GM23248 (cell line): ENCODE measurements around the gene VIL1. TPM values are rescaled to one million over a fixed set of nuclear protein-coding genes. Genes with fewer than 3 reads are reported as not detected.
A peak's percentile ranks its signal among the peaks of the same experiment; 100 is the strongest.

Experiments used
- DNase-seq: peaks from one replicate; pipeline ENCODE4 v3.0.0-alpha.2; 2015
- H2AFZ ChIP-seq: fragments of 200-600 bp; sonication (generic); 2 replicates; pipeline ENCODE4 v1.6.1; 2016; ENCODE audit warnings: antibody characterized with exemption
- H3F3A ChIP-seq: fragments of 200-600 bp; sonication (generic); 2 replicates; pipeline ENCODE4 v1.6.1; 2016; ENCODE audit warnings: mild to moderate bottlenecking, antibody characterized with exemption, mixed run types; ENCODE audit not compliant: insufficient read depth
- H3K27ac ChIP-seq: fragments of 200-600 bp; sonication (generic); 2 replicates; pipeline ENCODE4 v1.5.1; 2016; ENCODE audit warnings: mild to moderate bottlenecking
- H3K27me3 ChIP-seq: fragments of 200-600 bp; sonication (generic); replicated peaks from 2 replicates; pipeline ENCODE4 v1.6.1; 2016; ENCODE audit warnings: mild to moderate bottlenecking; ENCODE audit not compliant: insufficient read depth
- H3K36me3 ChIP-seq: fragments of 200-600 bp; sonication (generic); 2 replicates; pipeline ENCODE4 v1.6.1; 2016; ENCODE audit warnings: low read depth, mild to moderate bottlenecking
- H3K4me1 ChIP-seq: fragments of 200-600 bp; sonication (generic); 2 replicates; pipeline ENCODE4 v1.6.1; 2016; ENCODE audit warnings: mild to moderate bottlenecking; ENCODE audit not compliant: insufficient read depth
- H3K4me2 ChIP-seq: fragments of 200-600 bp; sonication (generic); one replicate; pipeline ENCODE4 v1.6.1; 2016; ENCODE audit warnings: mild to moderate bottlenecking; ENCODE audit not compliant: unreplicated experiment
- H3K4me3 ChIP-seq: fragments of 200-600 bp; sonication (generic); 2 replicates; pipeline ENCODE4 v1.5.1; 2016; ENCODE audit warnings: mild to moderate bottlenecking
- H3K79me2 ChIP-seq: fragments of 200-600 bp; sonication (generic); 2 replicates; pipeline ENCODE4 v1.6.1; 2016; ENCODE audit warnings: mild to moderate bottlenecking; ENCODE audit not compliant: insufficient read depth
- H3K9ac ChIP-seq: fragments of 200-600 bp; sonication (generic); 2 replicates; pipeline ENCODE4 v1.6.1; 2016; ENCODE audit warnings: mild to moderate bottlenecking
- H3K9me2 ChIP-seq: fragments of 200-600 bp; sonication (generic); 2 replicates; pipeline ENCODE4 v1.6.1; 2016; ENCODE audit warnings: mixed run types, mild to moderate bottlenecking, moderate library complexity; ENCODE audit not compliant: insufficient read depth
- H3K9me3 ChIP-seq: fragments of 200-600 bp; sonication (generic); one replicate; pipeline ENCODE4 v1.6.1; 2017; ENCODE audit warnings: low read depth
- H4K20me1 ChIP-seq: fragments of 200-600 bp; sonication (generic); 2 replicates; pipeline ENCODE4 v1.6.0; 2016; ENCODE audit not compliant: insufficient read depth
- EZH2 ChIP-seq: fragments of 200-600 bp; sonication (generic); IDR thresholded peaks from 2 replicates; pipeline ENCODE4 v1.6.1; 2018; ENCODE audit warnings: antibody characterized with exemption, mild to moderate bottlenecking; ENCODE audit not compliant: insufficient read depth, poor library complexity, severe bottlenecking
- EZH2phosphoT487 ChIP-seq: fragments of 200-600 bp; sonication (generic); IDR thresholded peaks from 2 replicates; pipeline ENCODE4 v1.6.1; 2018; ENCODE audit warnings: antibody characterized with exemption, moderate library complexity, mild to moderate bottlenecking, low read depth; ENCODE audit not compliant: insufficient read depth
- WGBS, 2 experiments: methylation state at CpG; one replicate each; pipeline ENCODE4 v1.1.6; 2015 to 2017; ENCODE audit warnings: low lambda C conversion rate in 2 of 2, low coverage in 1 of 2; ENCODE audit errors: missing lambda C conversion rate in 2 of 2; 5-methylcytosine and 5-hydroxymethylcytosine counted together
- in situ Hi-C: fragments of 300-500 bp; cut with MboI; formaldehyde crosslinking; loops from 2 replicates; pipeline ENCODE4 v1.15.0; 2020
- polyA plus RNA-seq: library from polyadenylated mRNA; unstranded; fragments of >200 nt; fragmentation: Nextera tagmentation; extraction: Ambion mirVana; gene quantifications from 2 replicates; pipeline ENCODE4 v1.2.1, GENCODE V29; 2016
- total RNA-seq: library from RNA; depleted of rRNA; stranded (reverse); fragments of >200 nt; shearing (Covaris generic); gene quantifications from 2 replicates; pipeline ENCODE4 v1.2.3, GENCODE V29; 2014

VIL1 gene
- total and polyA plus RNA-seq, 2 experiments from 2014 or later, result not detected

DNA sequence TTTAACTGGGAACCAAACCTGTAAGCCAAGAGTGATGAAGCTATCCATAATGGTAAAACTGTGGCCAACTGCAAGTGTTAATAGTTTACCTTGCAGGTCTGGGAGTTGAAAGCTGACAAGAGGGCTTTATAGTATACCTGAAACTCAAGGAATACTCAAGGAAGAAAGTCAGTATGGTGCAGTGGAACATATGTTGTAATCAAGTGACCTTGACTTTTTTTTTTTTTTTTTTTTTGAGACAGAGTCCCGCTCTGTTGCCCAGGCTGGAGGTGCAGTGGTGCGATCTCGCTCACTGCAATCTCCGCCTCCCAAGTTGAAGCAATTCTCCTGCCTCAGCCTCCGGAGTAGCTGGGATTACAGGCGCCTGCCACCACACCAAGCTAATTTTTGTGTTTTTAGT is 27.6 kb downstream of the VIL1 start:
- H3K4me3 ChIP-seq, result no peak overlapping the region
- H3K79me2 ChIP-seq, result no peaks in the 10 kb centered on the region
- no peak overlapping the region for H2AFZ ChIP-seq
- TF ChIP-seq EZH2phosphoT487, result no peak
- no peak for TF ChIP-seq EZH2
- H3K9me2 ChIP-seq, result no peaks in the 10 kb centered on the region
- DNase-seq, result no peak
- H3K4me1 ChIP-seq, result no peaks in the 10 kb centered on the region
- H3K27me3 ChIP-seq, result no peaks in the 10 kb centered on the region
- H3K36me3 ChIP-seq, result peaks cover 5% of the 10 kb centered on the region; the same call in 1 of the 2 replicates
- H3K4me2 ChIP-seq, result no peak overlapping the region
- WGBS, 2 experiments, result 90 to 99% methylated on average over 6 of the region's 6 CpGs
- H3K9ac ChIP-seq, result no peak overlapping the region
- H3K9me3 ChIP-seq, result no peaks in the 10 kb centered on the region
- no peak overlapping the region for H3K27ac ChIP-seq
- H3F3A ChIP-seq, result no peaks in the 10 kb centered on the region; the same call in 1 of the 2 replicates
- H4K20me1 ChIP-seq, result no peaks in the 10 kb centered on the region
- in situ Hi-C loops, result no loop called here

- no peak for DNase-seq
- Histone ChIP-seq H3F3A (no peaks in the 10 kb centered on the region; the same call in 1 of the 2 replicates), H3K9me3 (no peaks in the 10 kb centered on the region), H3K4me2 (no peak overlapping the region), H3K27ac (no peak overlapping the region), H3K4me3 (no peak overlapping the region), H3K36me3 (peaks cover 5% of the 10 kb centered on the region; the same call in 1 of the 2 replicates), H3K9me2 (no peaks in the 10 kb centered on the region), H3K9ac (no peak overlapping the region), H2AFZ (no peak overlapping the region), H3K4me1 (no peaks in the 10 kb centered on the region), H3K27me3 (no peaks in the 10 kb centered on the region), H3K79me2 (no peaks in the 10 kb centered on the region), H4K20me1 (no peaks in the 10 kb centered on the region)
- WGBS, 2 experiments, result 100% methylated on average over 2 of the region's 2 CpGs
- TF ChIP-seq EZH2 (no peak), EZH2phosphoT487 (no peak)
- in situ Hi-C loops, result no loop called here
Observed at GRCh38 chr2:218447072-218447471, 28.1 kb downstream of the VIL1 start.

GRCh38 chr2:218448934-218449333 is 30.0 kb downstream of the VIL1 start:
- Histone ChIP-seq H3K9ac (no peak overlapping the region), H3K9me2 (no peaks in the 10 kb centered on the region), H3K27ac (no peak overlapping the region), H3K79me2 (no peaks in the 10 kb centered on the region), H3F3A (no peaks in the 10 kb centered on the region; the same call in 1 of the 2 replicates), H3K4me2 (no peak overlapping the region), H3K4me3 (no peak overlapping the region), H3K27me3 (no peaks in the 10 kb centered on the region), H2AFZ (no peak overlapping the region), H3K36me3 (peaks cover 12% of the 10 kb centered on the region; the same call in 1 of the 2 replicates), H3K4me1 (no peaks in the 10 kb centered on the region), H3K9me3 (no peaks in the 10 kb centered on the region), H4K20me1 (no peaks in the 10 kb centered on the region)
- TF ChIP-seq EZH2 (no peak), EZH2phosphoT487 (no peak)
- in situ Hi-C loops, result no loop called here
- WGBS, 2 experiments, result 58 to 66% methylated on average over 3 of the region's 3 CpGs
- DNase-seq, result peak; percentile 34

DNA sequence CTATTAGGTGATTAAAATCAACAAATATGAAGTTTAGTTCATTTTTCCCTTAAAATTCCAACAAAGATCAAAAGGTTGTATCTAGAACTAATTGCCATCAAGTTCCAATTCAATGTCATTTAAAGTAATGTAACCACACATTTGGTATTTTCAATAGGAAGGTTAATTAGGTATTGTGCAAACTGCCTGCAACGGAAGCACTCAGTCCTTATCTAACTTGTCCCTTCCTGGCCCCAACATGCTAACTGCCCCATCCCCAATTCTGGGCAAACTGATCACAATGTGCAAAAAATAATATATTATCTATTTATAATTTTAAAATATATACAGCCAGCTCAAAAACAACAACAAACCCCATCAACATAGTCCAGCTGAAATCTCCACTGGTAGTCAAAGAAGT is 33.2 kb downstream of the VIL1 start:
- in situ Hi-C loops, result no loop called here
- Histone ChIP-seq H3F3A (no peaks in the 10 kb centered on the region; the same call in 1 of the 2 replicates), H3K36me3 (peaks cover 19% of the 10 kb centered on the region), H4K20me1 (no peaks in the 10 kb centered on the region), H3K9ac (no peak overlapping the region), H3K27ac (no peak overlapping the region), H3K4me2 (no peak overlapping the region), H2AFZ (no peak overlapping the region), H3K4me1 (no peaks in the 10 kb centered on the region), H3K9me3 (no peaks in the 10 kb centered on the region), H3K79me2 (no peaks in the 10 kb centered on the region), H3K4me3 (no peak overlapping the region), H3K27me3 (no peaks in the 10 kb centered on the region), H3K9me2 (no peaks in the 10 kb centered on the region)
- WGBS, 2 experiments, result 93 to 100% methylated on average over 1 of the region's 1 CpG
- TF ChIP-seq EZH2phosphoT487 (no peak), EZH2 (no peak)
- DNase-seq, result no peak

DNA sequence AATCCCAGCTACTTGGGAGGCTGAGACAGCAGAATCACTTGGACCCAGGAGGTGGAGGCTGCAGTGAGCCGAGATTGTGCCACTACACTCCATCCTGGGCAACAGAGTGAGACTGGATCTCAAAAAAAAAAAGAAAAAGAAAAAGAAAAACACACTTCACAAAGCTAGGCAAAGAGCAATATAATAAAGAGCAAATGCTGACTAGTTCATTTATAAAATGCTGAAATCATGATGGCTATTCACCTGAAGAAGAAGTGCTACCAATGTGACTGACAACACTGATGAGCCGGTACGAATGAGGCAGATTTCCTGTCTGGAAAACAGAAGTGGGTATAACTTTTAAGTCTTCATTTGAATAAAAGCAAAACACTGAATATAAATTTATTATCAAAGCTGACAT is 37.9 kb downstream of the VIL1 start:
- H4K20me1 ChIP-seq, result no peaks in the 10 kb centered on the region
- H3K36me3 ChIP-seq, result peaks cover 14% of the 10 kb centered on the region

More for the DNA sequence above, 37.9 kb downstream of the VIL1 start:
- no peak overlapping the region for H3K27ac ChIP-seq
- no peak for DNase-seq
- H3K9ac ChIP-seq, result no peak overlapping the region
- no peaks in the 10 kb centered on the region for H3K9me3 ChIP-seq
- H3F3A ChIP-seq, result no peaks in the 10 kb centered on the region
- no peaks in the 10 kb centered on the region for H3K4me1 ChIP-seq
- H3K9me2 ChIP-seq, result no peaks in the 10 kb centered on the region
- in situ Hi-C loops, result no loop called here
- H3K27me3 ChIP-seq, result no peaks in the 10 kb centered on the region
- TF ChIP-seq EZH2phosphoT487 (no peak), EZH2 (no peak)
- no peak overlapping the region for H2AFZ ChIP-seq
- 97 to 99% methylated on average over 3 of the region's 3 CpGs for WGBS, 2 experiments
- no peaks in the 10 kb centered on the region for H3K79me2 ChIP-seq
- H3K4me3 ChIP-seq, result no peak overlapping the region
- H3K4me2 ChIP-seq, result no peak overlapping the region
